ENCODE measurements around the gene VPREB3. TPM values are rescaled to one million over a fixed set of nuclear protein-coding genes. Genes with fewer than 3 reads are reported as not detected.

The VPREB3 gene
- total and polyA plus RNA-seq, 8 donors, result 1.1 to 8.7 (median 7.8) TPM; not detected in 5

DNA sequence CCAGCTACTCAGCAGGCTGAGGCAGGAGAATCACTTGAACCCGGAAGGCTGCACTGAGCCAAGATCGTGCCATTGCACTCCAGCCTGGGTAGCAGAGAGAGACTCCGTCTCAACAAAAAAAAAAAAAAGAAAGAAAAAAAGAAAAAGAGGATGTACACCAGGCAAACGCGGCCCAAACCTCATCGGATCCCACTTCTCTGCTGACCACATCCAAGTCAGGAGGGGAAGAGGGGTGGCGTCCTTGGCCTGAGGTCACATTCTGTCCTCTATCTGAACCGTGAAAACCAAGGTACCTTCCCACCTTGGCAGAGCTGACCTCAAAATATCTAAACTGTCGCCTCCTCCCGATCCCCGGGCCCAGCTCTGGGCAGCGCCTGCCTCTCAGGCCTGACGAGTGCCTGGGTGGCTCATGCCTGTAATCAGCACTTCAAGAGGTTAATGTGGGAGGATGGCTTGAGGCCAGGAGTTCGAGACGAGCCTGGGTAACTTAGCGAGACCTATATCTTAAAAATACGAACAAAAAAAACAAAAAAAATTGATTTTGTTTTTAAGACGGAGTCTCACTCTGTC is 38.3 kb downstream of the VPREB3 start:
- H3K4me1 ChIP-seq, result peaks cover 10 to 24% (median 22%) of the 10 kb centered on the region in 4 donors
- intact Hi-C loops (cut with DNase I; ENCODE audit: low total_unique reads), result no loop called here
- DNase-seq, result no peak
- H3K27me3 ChIP-seq, result no peaks in the 10 kb centered on the region
- H3K36me3 ChIP-seq, result peaks cover 10 to 42% (median 42%) of the 10 kb centered on the region in 4 donors
- peak overlapping the region; percentile 60 to 96 (median 84) for H3K4me3 ChIP-seq
- WGBS, 5 donors, result 72 to 77% (median 74%) methylated on average over 18 of the region's 18 CpGs
- peak overlapping the region in 1 of 5 donors; percentile 87 for H3K27ac ChIP-seq
- H3K9me3 ChIP-seq, result no peaks in the 10 kb centered on the region
- no peak for TF ChIP-seq POLR2AphosphoS5 (IDR thresholded peaks at IDR 0.05)
- no peak for TF ChIP-seq POLR2A (IDR thresholded peaks at IDR 0.05)

DNA sequence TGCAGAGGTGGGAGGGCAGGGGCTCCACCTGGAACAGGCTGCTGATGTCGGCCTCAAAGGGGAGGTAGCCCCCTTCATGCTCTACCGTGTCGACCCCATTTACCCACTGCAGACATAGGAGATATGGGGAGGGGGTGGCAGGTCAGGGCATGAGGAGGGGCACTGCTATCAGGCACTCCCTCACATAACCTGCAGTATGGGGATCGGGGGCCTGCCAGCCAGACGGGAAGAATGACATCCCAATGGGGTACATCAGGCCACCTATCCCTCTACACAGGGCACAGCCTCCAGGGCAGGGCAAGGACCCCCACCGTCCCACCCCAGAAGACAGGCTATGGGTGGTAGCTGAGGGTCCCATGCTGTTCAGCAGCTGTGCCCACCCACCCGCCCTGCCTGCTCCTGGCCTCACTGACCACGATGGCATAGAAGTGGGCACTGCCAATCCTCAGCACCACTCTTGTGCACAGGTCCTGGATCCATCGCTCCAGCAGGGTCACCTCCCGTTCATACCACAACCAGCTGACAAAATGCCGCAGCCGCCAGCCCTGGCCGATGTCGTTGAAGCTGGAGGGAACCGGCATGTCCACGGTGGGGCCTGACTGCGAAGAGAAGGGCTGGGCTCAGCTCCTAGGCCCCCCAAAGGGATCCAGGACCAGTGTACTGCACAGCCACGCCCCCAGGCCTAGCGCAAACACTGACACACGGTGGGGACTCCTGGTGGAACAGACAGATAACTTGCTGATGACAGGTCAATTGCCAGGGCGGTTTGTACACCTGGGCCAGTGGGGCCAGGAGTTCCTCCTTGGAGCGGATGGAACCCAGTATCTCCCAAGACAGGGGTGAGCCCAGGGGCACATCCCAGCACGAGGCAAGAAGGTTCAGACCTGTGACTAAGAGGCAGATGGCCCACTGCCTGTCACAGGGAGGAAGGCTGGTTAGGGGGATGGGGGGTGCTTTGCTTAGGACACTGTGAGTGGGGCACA is 39.3 kb downstream of the VPREB3 start:
- no peak for DNase-seq
- H3K36me3 ChIP-seq, result peaks cover 18 to 52% (median 52%) of the 10 kb centered on the region in 4 donors
- TF ChIP-seq CTCF (IDR thresholded peaks at IDR 0.05) (no peak), POLR2AphosphoS5 (IDR thresholded peaks at IDR 0.05) (no peak), POLR2A (IDR thresholded peaks at IDR 0.05) (no peak), EP300 (IDR thresholded peaks at IDR 0.05) (no peak)
- no peak overlapping the region for H3K4me3 ChIP-seq
- peaks cover 10 to 24% (median 22%) of the 10 kb centered on the region in 4 donors for H3K4me1 ChIP-seq
- intact Hi-C loops (cut with DNase I; ENCODE audit: low total_unique reads), result no loop called here
- no peak overlapping the region for H3K27ac ChIP-seq
- no peaks in the 10 kb centered on the region for H3K9me3 ChIP-seq
- WGBS, 5 donors, result 80 to 88% (median 86%) methylated on average over 18 to 23 of the region's 23 CpGs
- H3K27me3 ChIP-seq, result no peaks in the 10 kb centered on the region

GRCh38 chr22:23713696-23714595 is 40.3 kb downstream of the VPREB3 start:
- no peaks in the 10 kb centered on the region for H3K27me3 ChIP-seq
- no peak for TF ChIP-seq CTCF (IDR thresholded peaks at IDR 0.05)
- no peak for TF ChIP-seq POLR2AphosphoS5 (IDR thresholded peaks at IDR 0.05)
- TF ChIP-seq POLR2A (IDR thresholded peaks at IDR 0.05), result no peak
- no peak for TF ChIP-seq EP300 (IDR thresholded peaks at IDR 0.05)
- no peak for DNase-seq
- no peaks in the 10 kb centered on the region for H3K9me3 ChIP-seq
- no peak overlapping the region for H3K4me3 ChIP-seq
- no peak overlapping the region for H3K27ac ChIP-seq
- 89 to 94% (median 92%) methylated on average over 28 of the region's 28 CpGs for WGBS, 5 donors
- H3K36me3 ChIP-seq, result peaks cover 27 to 62% (median 62%) of the 10 kb centered on the region in 4 donors
- intact Hi-C loops (cut with DNase I; ENCODE audit: low total_unique reads), result no loop called here
- peaks cover 10 to 24% (median 22%) of the 10 kb centered on the region in 4 donors for H3K4me1 ChIP-seq

DNA sequence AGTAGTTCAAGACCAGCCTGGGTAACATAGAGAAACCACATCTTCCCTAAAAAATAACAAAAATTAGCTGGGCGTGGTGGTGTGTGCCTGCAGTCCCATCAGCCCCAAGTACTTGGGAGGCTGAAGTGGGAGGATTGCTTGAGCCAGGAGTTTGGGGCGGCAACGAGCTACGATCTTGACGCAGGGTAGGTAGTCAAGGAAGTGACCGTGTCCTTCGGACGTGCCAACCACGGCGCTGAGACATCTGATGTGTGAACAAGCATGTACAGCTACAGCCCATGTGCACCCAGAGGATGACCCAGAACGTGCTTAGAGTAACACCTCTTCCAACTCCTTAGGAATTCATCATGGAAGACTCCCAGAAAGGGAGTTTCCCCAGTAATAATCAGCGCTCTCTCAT is 42.0 kb downstream of the VPREB3 start:
- Histone ChIP-seq H3K27ac (no peak overlapping the region), H3K36me3 (peaks cover 37 to 79% (median 79%) of the 10 kb centered on the region in 4 donors), H3K27me3 (no peaks in the 10 kb centered on the region), H3K4me1 (peaks cover 7 to 20% (median 18%) of the 10 kb centered on the region in 4 donors), H3K9me3 (no peaks in the 10 kb centered on the region), H3K4me3 (no peak overlapping the region)
- intact Hi-C loops (cut with DNase I; ENCODE audit: low total_unique reads), result no loop called here
- TF ChIP-seq POLR2AphosphoS5 (IDR thresholded peaks at IDR 0.05) (no peak), CTCF (IDR thresholded peaks at IDR 0.05) (no peak), EP300 (IDR thresholded peaks at IDR 0.05) (no peak), POLR2A (IDR thresholded peaks at IDR 0.05) (no peak)
- DNase-seq, result no peak
- WGBS, 5 donors, result 92 to 98% (median 95%) methylated on average over 5 to 12 of the region's 12 CpGs

All from stomach (tissue), 9 donors.